Retina (tissue), 1 donor: ENCODE data around the gene RSPH9.
A peak's percentile ranks its signal among the peaks of the same experiment; 100 is the strongest.

ENCODE experiments used
- DNase-seq: peaks from one replicate; pipeline ENCODE4 v3.0.0-alpha.2; 2016

The RSPH9 gene

GRCh38 chr6:43669050-43669921 lies 24.4 kb downstream of the RSPH9 start:
- DNase-seq = no peak

GRCh38 chr6:43669922-43670622 lies 25.2 kb downstream of the RSPH9 start:
- no peak for DNase-seq

- DNase-seq = no peak
Measured at GRCh38 chr6:43670623-43670986, 25.8 kb downstream of the RSPH9 start.

- DNase-seq = no peak
Measured at GRCh38 chr6:43671011-43671800, 26.4 kb downstream of the RSPH9 start.

- no peak for DNase-seq
Measured at GRCh38 chr6:43671801-43672690, 27.2 kb downstream of the RSPH9 start.

- no peak for DNase-seq
Measured at GRCh38 chr6:43673444-43674084, 28.7 kb downstream of the RSPH9 start.

- no peak for DNase-seq
Measured at GRCh38 chr6:43674291-43674690, 29.5 kb downstream of the RSPH9 start.

- no peak for DNase-seq
Measured at GRCh38 chr6:43674921-43675320, 30.1 kb downstream of the RSPH9 start.

GRCh38 chr6:43676962-43677606 lies 32.2 kb downstream of the RSPH9 start:
- DNase-seq = no peak

GRCh38 chr6:43677759-43678158 lies 32.9 kb downstream of the RSPH9 start:
- no peak for DNase-seq

- DNase-seq = no peak
Measured at GRCh38 chr6:43678341-43678740, 33.5 kb downstream of the RSPH9 start.

GRCh38 chr6:43679057-43679456 lies 34.2 kb downstream of the RSPH9 start:
- no peak for DNase-seq

GRCh38 chr6:43680308-43681200 lies 35.7 kb downstream of the RSPH9 start:
- DNase-seq = no peak

GRCh38 chr6:43681303-43681702 lies 36.5 kb downstream of the RSPH9 start:
- DNase-seq = no peak

- DNase-seq = no peak
Measured at GRCh38 chr6:43682724-43683429, 38.0 kb downstream of the RSPH9 start.

GRCh38 chr6:43683708-43684455 lies 39.0 kb downstream of the RSPH9 start:
- no peak for DNase-seq

- DNase-seq = no peak
Measured at GRCh38 chr6:43687079-43687436, 42.2 kb downstream of the RSPH9 start.

GRCh38 chr6:43687437-43688347 lies 42.9 kb downstream of the RSPH9 start, which contains the start of gene MRPS18A:
MRPS18A (minus strand) TSS chr6:43687791; CDS start chr6:43687779, 12 bp downstream.
- DNase-seq = peak; percentile 89
